Mammary epithelial cell (primary cell): ENCODE data around the gene EYS.

Experiments used
- CTCF ChIP-seq, 2 donors: IDR thresholded peaks in 1 of 2; conservative IDR thresholded peaks in 1 of 2; 2 replicates each; pipeline ENCODE4 v1.5.1; 2011 to 2012; ENCODE audit warnings: inconsistent platforms in 2 of 2, low read length in 2 of 2, mild to moderate bottlenecking in 2 of 2, control low read depth in 1 of 2, low read depth in 1 of 2; ENCODE audit not compliant: insufficient read depth in 1 of 2; ENCODE audit errors: extremely low read depth in 1 of 2
- EZH2 ChIP-seq: IDR thresholded peaks from 2 replicates; pipeline ENCODE4 v1.6.1; 2012; ENCODE audit warnings: low read length, inconsistent platforms, borderline replicate concordance

DNA sequence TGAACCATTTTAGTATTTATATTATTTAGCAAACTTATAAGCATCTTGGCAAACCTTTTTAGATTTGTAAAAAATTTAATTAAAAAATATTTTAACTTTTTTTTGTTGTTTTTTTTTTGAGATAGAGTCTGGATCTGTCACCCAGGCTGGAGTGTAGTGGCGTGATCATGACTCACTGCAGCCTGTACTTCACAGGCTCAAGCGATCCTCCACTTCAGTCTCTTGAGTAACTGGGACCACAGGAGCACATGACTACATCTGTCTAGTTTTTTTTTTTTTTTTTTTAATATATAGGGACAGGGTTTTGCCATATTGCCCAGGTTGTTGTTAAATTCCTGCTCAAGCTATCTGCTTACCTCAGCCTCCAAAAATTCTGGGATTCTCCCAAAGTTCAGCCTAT, 161.1 kb downstream of the EYS start:
- TF ChIP-seq CTCF (conservative IDR thresholded peaks at IDR 0.05 in 1 of 2, IDR thresholded peaks at IDR 0.05 in 1 of 2; ENCODE audit: extremely low read depth in 1 of 2, insufficient read depth in 1 of 2, low read depth in 1 of 2, low read length in 2 of 2) (no peak), EZH2 (no peak)
